ENCODE data around the gene RPAIN. TPM values are rescaled to one million over a fixed set of nuclear protein-coding genes. Genes with fewer than 3 reads are reported as not detected.

The RPAIN gene
- total and polyA plus RNA-seq, 2 donors (not counting 3 experiments of a cell fraction or from before 2014, with no cell fraction given), result 39.3 to 55.9 TPM

- FAIRE-seq (no peak), DNase-seq (ENCODE audit: low read depth, low spot score) (no peak)
- intact Hi-C loops (cut with micrococcal nuclease) (no loop called here), dilution Hi-C loops (cut with MboI; ENCODE audit: extremely low pct_ligation_motif_present, low sequenced_read_pairs) (no loop called here)
- CTCF ChIA-PET, result interaction anchor here (0.9 kb wide), 1 partner anchor 27 kb away, joined by 3 read pairs; the partner anchor contains the start of gene C1QBP
- TF ChIP-seq MAX (IDR thresholded peaks at IDR 0.05; ENCODE audit: insufficient read depth, insufficient read length) (no peak), POLR2AphosphoS5 (IDR thresholded peaks at IDR 0.05; ENCODE audit: insufficient read depth, low read depth, low read length) (no peak), MYC (IDR thresholded peaks at IDR 0.05; ENCODE audit: low read depth, low read length) (no peak), JUN (IDR thresholded peaks at IDR 0.05; ENCODE audit: borderline replicate concordance, insufficient read depth, insufficient read length, low read depth) (no peak), FOS (IDR thresholded peaks at IDR 0.05; ENCODE audit: borderline replicate concordance, insufficient read depth, low read length) (no peak), CTCF (IDR thresholded peaks at IDR 0.05; ENCODE audit: extremely low read depth in 1 of 2, insufficient read depth in 1 of 2, low read depth in 1 of 2, low read length in 2 of 2) (no peak), EZH2 (IDR thresholded peaks at IDR 0.05; ENCODE audit: borderline replicate concordance, low read depth, low read length, severe bottlenecking) (no peak), GATA2 (IDR thresholded peaks at IDR 0.05; ENCODE audit: insufficient read depth, insufficient read length, low read depth, low read length) (no peak), POLR2A (IDR thresholded peaks at IDR 0.05; ENCODE audit: low read depth, low read length) (no peak)
- Histone ChIP-seq H3K4me2 (ENCODE audit: insufficient read depth, low read length) (peak overlapping the region; percentile 83), H3K27me3 (ENCODE audit: control insufficient read depth in 2 of 2, insufficient read depth in 2 of 2, low read length in 2 of 2) (no peaks in the 10 kb centered on the region), H3K4me3 (replicated peaks in 1 of 3; ENCODE audit: insufficient read depth in 1 of 3, low read depth in 1 of 3, low read length in 3 of 3) (no peak overlapping the region), H3K27ac (ENCODE audit: insufficient read depth, low read depth, low read length) (no peak overlapping the region), H3K9ac (replicated peaks; ENCODE audit: extremely low read depth, insufficient read depth, low read length) (no peak overlapping the region), H3K4me1 (ENCODE audit: control insufficient read depth, extremely low read depth, insufficient read depth, low read length) (peaks cover 7% of the 10 kb centered on the region), H3K79me2 (ENCODE audit: control insufficient read depth, insufficient read depth, low read length) (peaks cover 66% of the 10 kb centered on the region), H3K9me1 (replicated peaks; ENCODE audit: control insufficient read depth, extremely low read depth, insufficient read depth, low read length) (no peaks in the 10 kb centered on the region), H3K36me3 (ENCODE audit: control insufficient read depth in 2 of 2, extremely low read depth in 1 of 2, insufficient read depth in 2 of 2, low read length in 2 of 2) (peaks cover 5% of the 10 kb centered on the region in 2 experiments), H4K20me1 (replicated peaks; ENCODE audit: control insufficient read depth, extremely low read depth, insufficient read depth, low read length) (no peaks in the 10 kb centered on the region), H3K9me3 (replicated peaks; ENCODE audit: control insufficient read depth, insufficient read depth, low read length) (no peaks in the 10 kb centered on the region), H2AFZ (ENCODE audit: low read depth, low read length) (no peak overlapping the region)
- POLR2A ChIA-PET, result no interaction called here
- BruUV-seq (replicated peaks), result no TSS peak
These were observed 46.3 kb downstream of the RPAIN start for GRCh38 chr17:5466295-5466694.
